GM21423 (cell line): Measurements from ENCODE around the gene MED13L.

Experiments
- ATAC-seq: cut with Tn5 transposase; IDR thresholded peaks from one replicate; pipeline ENCODE4 v1.9.1; 2021; ENCODE audit warnings: mild to moderate bottlenecking, moderate library complexity; ENCODE audit not compliant: unreplicated experiment

MED13L gene

DNA sequence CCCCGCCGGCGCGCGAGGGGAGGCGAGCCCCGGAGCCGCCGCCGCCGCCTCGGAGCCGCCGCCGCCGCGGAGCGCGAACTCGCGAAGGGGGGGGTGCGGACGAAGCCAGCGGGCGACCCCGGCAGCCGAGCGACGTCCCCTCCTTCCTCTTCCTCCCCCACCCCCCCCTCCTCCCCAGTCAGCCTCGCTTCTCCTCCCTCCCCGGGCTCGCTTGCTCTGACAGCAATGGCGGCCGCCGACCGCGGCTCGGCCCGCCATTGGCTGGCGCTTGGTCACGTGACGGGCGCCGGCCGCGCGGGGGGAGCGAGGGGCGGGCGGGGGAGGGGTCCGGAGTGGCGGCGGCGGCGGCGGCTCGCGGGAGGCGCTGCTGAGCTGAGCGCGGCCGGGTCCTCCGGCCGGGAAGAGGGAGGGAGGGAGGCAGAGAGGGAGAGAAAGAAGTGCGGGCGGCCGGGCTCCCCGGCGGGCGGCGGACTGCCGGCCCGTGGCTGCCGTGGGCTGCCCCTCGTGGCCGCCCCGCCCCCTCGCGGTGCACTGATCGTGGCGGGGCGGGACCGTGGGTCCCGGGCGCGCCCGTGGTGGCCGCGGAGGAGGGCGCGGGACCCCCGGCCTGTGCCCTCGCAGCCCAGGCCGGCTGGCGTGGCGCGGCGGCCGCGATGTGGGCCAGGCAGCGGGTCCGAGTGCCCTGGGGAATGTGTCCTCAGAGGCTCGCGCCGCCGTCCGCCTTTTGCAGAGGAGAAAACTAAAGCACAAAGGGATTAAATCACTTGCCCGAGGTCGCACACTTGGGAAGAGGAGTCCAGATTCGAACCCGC is at the start of gene MED13L:
Gene MED13L, minus strand, starts transcription at position 227 of the 812 bp plus-strand sequence. CDS start 562 bp downstream, outside the sequence.
- peak; percentile 89 for ATAC-seq

GRCh38 chr12:116325336-116325664 is 47.8 kb upstream of the MED13L start:
- ATAC-seq = peak; percentile 88

GRCh38 chr12:116324654-116325335 is 47.3 kb upstream of the MED13L start:
- ATAC-seq = no peak

- no peak for ATAC-seq
Measured at GRCh38 chr12:116323406-116324386, 46.2 kb upstream of the MED13L start.

GRCh38 chr12:116321913-116322312 is 44.4 kb upstream of the MED13L start:
- no peak for ATAC-seq

- no peak for ATAC-seq
Measured at GRCh38 chr12:116320791-116321217, 43.3 kb upstream of the MED13L start.

- no peak for ATAC-seq
Measured at GRCh38 chr12:116319898-116320621, 42.6 kb upstream of the MED13L start.

DNA sequence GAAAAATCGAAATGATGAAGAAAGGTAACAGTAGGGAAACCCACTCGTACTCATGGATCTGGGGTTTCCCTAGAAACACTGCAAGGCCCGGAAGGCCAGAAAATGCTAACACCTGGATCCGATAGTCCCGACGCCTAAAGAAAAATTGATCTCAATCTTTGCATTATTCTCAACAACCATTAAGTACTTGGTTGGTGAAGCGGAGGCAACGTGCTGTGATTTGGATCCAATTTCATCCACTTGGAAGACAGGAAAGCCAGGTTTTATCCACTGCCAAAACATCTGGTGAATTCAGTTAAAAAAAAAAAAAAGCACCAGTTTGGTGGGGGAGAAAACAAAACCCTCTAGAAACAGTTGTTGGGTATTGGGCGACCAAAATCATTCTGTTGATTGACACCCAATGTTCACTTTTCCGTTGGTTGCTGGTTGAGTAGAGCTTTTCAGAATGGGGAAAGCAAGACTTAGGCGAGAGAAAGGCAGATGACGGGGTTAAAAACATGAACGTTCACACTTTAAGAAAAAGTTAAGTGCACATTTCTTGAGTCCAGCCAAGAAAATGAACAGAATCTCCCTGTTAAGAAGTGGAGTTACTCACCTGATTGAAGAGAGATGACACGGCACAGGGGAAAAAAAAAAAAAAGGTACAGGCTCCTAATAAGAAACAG is 41.9 kb upstream of the MED13L start:
- no peak for ATAC-seq

DNA sequence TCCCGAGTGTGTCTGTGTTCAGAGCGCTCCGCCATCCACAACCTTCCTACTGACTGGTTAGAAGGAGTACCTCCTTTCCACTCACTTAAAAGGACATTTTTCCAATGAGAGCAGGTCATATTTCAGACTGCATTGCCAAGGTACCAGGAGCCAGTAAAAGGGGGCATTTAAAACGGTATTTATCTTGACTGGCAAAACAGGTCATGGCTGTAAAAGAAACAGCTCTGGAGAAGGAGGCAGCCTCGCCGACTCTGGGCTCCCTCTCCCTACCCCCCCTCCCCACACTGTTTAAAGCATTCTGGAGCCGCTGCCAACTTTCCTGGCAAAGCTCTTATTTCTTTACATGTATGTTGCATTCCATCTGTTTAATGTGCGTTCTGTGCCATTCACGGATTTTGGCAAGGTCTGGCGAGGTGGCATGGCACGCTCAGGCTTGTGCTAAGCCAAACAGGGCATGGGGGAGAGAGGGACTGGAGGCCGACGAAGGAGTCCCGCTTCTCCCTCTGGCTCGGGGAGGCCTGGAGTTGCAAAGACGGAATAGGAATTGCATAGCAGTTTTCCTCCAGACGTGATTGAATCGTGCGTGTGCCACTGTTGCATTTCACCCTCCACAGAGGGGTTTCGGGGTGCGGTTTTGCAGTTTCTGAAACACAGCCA is 41.2 kb upstream of the MED13L start:
- no peak for ATAC-seq

DNA sequence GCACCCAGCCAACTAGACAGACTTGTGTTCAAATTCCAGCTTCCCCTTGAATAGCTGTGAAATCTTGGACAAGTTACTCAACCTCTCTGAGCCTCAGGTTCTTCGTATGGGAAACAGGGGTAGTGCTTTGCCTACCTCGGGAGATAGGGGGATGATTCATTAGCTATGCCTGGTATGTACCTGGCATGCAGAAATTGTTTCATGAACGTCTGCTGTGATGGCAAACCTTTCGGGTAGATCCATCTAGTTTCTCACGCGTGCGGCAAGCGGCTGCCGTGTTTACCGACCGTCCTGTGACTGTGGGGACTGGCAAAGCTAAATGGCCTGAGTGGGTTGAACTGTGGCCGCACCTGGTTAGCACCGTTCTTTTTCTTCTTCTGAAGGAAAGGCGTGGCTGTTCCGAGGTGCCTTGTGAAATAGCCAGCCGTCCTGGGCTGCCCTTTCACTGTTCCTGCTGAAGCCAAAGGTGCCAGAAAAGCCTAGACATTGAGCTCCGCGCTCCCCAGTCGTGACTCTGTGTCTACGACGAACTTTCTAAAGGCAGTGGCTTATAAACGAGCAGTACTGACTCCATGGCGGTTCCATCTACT is 40.6 kb upstream of the MED13L start:
- no peak for ATAC-seq

DNA sequence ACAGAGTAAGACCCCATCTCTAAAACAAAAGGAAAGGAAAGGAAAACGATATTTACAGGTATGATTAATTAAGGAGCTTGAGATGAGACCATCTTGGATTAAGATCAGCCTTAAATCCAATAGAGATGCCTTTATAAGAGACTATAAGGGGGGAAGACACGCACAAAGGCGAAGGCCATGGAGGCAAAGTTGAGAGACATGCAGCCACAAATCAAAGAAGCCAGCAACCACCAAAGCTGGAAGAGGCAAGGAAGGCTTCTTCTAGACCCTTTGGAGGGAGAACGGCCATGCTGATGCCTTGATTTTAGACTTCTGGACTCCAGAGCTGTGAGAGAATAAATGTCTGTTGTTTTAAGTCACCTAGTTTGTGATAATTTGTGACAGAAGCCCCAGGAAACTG is 39.6 kb upstream of the MED13L start:
- no peak for ATAC-seq

DNA sequence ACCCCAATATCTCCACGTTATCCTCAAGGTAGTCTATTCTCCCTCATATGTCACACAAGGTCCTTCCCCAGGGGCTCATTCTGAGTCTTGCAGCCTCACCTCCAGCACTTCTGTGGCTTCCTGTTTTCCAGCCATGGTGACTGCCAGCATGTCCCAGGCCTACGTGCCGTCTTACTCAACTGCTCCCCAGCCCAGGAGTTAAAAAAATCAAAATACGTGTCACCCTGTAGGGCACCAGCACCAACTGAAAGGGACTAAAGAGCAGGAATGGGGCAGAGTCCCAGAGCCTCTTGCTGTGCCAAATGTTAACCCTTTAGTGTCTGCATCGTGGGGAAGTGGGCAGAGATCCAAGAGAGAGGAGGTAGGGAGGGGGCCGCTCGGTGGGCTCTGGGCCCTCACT is 37.0 kb upstream of the MED13L start:
- no peak for ATAC-seq

DNA sequence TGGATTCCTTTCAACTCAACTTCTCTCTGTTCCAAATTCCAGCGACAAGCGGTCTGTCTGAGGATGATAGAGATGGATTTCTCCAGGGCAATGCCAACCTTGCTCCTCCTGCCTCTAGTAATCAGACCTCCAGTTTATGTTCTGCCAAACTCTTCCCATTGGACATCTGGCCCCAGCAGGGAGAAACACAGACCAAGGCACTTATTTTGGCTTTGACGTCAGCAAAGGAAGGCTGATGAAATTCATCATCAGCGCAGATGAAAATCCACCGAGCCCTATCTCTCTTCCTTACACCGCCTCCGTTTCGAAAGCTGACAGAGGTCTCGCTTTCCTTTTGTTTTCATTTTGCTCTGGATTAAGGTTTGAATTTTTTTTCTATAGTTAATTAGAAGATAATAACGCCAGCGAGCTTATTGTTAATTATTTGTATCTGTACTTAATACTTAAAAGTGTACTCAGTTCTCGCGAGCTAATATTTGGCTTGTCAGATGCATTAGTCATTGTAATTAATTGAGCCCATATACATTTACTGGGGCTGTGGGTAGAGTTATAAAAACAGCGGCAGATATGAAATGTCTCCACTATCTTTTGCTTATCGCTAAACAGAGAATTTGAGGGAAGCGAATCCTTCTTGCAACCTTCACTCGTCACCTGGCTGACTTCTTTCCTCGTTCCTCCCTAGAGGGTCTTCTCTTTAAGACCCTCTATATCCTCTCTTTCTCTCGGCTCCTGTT is 35.9 kb upstream of the MED13L start:
- ATAC-seq = no peak

DNA sequence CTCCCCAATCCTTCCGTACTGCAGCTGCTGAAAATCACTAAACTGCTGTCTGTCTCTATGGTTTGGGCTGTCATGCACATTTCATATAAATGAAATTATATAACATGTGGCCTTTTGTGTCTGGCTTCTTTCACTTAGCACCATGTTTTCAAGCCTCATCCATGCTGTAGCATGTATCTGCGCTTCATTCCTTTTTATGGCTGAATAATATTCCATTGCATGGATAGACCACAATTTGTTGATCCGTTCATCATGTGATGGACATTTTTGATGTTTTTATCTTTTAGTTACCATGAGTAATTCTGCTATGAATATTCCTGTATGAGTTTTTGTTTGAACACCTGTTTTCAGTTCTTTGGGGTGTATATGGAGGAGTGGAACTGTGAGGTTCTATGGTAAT is 32.6 kb upstream of the MED13L start:
- no peak for ATAC-seq

- ATAC-seq = no peak
Measured at GRCh38 chr12:116309343-116309742, 31.9 kb upstream of the MED13L start.

GRCh38 chr12:116308647-116309046 is 31.2 kb upstream of the MED13L start:
- no peak for ATAC-seq

DNA sequence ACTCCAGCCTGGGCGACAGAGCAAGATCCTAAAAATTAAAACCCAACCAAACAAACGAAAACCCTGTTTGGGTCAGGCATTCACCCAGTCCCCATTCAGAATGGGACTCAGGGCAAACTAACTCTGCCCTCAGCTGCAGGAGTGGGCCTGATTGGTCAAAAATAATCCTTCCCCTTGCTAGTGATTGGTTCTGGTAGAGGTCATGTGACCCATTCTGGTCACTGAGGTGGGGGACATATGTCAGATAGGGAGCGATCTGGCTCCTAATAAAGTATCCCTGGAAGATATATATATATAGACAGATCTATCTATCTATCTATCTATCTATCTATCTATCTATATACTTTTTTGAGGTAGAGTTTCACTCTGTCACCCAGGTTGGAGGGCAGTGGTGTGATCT is 29.5 kb upstream of the MED13L start:
- ATAC-seq = no peak

DNA sequence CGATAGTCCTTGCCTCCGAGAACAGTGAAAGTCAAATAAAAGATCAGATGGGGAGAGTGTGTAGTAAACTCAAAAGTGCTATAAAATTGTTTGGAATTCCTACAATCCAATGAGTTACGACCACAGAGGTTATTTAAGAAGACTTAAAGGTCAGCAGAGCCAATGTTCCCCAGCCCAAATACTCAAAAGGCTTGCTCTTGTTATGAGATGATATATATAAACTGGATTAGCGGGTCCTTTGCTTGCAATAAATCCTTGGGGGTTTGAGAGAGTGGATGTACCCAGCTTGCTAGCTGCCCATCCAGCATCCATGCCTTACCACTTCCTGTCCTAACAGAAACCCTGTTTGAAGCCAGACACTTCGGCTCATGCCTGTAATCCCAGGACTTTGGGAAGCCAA is 29.0 kb upstream of the MED13L start:
- ATAC-seq = no peak

DNA sequence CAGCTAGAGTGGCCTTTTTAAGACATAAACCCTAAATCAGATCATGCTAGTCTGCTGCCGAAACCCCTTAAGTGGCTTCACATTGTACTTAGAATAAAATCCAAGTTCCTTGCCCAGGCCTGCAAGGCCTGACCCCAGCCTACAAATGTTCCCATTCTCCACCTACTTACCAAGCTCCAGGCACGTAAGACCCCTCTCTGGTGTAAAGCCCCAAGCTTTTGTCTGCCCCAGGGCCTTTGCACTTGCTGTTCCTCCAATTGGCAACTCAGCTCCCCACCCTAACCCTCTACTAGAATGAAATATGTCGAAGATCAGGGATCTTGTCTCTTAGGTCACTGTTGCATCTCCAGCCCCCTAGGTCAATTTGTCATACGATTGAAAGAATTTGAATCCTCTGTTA is 27.1 kb upstream of the MED13L start:
- no peak for ATAC-seq
